Right atrium auricular region (tissue), 2 donors: ENCODE measurements around the gene PLCB4. TPM values are rescaled to one million over a fixed set of nuclear protein-coding genes. Genes with fewer than 3 reads are reported as not detected.

Source experiments
- DNase-seq: peaks from one replicate; pipeline ENCODE4 v3.0.0-alpha.2; 2019; ENCODE audit warnings: low spot score
- H3K27ac ChIP-seq, 2 donors: fragments of 200-600 bp; sonication (generic); 1 replicate in 1 of 2; 2 replicates in 1 of 2; pipeline ENCODE4 v1.5.1; 2016 to 2019
- H3K27me3 ChIP-seq, 2 donors: fragments of 200-600 bp; sonication (generic); one replicate each; pipeline versions ENCODE4 v1.5.1 to v1.6.0; 2017 to 2019
- H3K36me3 ChIP-seq: fragments of 200-600 bp; sonication (generic); one replicate; pipeline ENCODE4 v1.5.1; 2016
- H3K4me1 ChIP-seq, 2 donors: fragments of 200-600 bp; sonication (generic); one replicate each; pipeline versions ENCODE4 v1.5.1 to v1.6.0; 2017 to 2019
- H3K4me3 ChIP-seq, 2 donors: fragments of 200-600 bp; sonication (generic); 1 replicate in 1 of 2; 2 replicates in 1 of 2; pipeline ENCODE4 v1.5.1; 2017 to 2019; ENCODE audit warnings: mild to moderate bottlenecking in 1 of 2, moderate library complexity in 1 of 2
- H3K9me3 ChIP-seq, 2 donors: fragments of 200-600 bp; sonication (generic); one replicate each; pipeline ENCODE4 v1.5.1; 2019
- total RNA-seq, 2 donors: library from RNA; depleted of rRNA; stranded (reverse); fragments of >200 nt; gene quantifications; one replicate each; pipeline ENCODE4 v1.1.0, GENCODE V29; 2016
- TF ChIP-seq, protein P1 (sequence below), 2 donors: fragments of 200-600 bp; sonication (generic); IDR thresholded peaks; one replicate each; pipeline ENCODE4 v1.5.1; 2019; ENCODE audit warnings: antibody characterized with exemption in 2 of 2

The PLCB4 gene
- total RNA-seq, 2 donors from 2014 or later = 14.3 to 32.4 TPM

GRCh38 chr20:9388160-9388812, 319.4 kb downstream of the PLCB4 start:
- Histone ChIP-seq H3K27ac (no peak overlapping the region), H3K36me3 (peaks cover 29% of the 10 kb centered on the region), H3K9me3 (no peaks in the 10 kb centered on the region), H3K4me3 (no peak overlapping the region), H3K27me3 (no peaks in the 10 kb centered on the region), H3K4me1 (no peaks in the 10 kb centered on the region)
- DNase-seq = no peak
- TF ChIP-seq, protein P1, sequence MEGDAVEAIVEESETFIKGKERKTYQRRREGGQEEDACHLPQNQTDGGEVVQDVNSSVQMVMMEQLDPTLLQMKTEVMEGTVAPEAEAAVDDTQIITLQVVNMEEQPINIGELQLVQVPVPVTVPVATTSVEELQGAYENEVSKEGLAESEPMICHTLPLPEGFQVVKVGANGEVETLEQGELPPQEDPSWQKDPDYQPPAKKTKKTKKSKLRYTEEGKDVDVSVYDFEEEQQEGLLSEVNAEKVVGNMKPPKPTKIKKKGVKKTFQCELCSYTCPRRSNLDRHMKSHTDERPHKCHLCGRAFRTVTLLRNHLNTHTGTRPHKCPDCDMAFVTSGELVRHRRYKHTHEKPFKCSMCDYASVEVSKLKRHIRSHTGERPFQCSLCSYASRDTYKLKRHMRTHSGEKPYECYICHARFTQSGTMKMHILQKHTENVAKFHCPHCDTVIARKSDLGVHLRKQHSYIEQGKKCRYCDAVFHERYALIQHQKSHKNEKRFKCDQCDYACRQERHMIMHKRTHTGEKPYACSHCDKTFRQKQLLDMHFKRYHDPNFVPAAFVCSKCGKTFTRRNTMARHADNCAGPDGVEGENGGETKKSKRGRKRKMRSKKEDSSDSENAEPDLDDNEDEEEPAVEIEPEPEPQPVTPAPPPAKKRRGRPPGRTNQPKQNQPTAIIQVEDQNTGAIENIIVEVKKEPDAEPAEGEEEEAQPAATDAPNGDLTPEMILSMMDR (IDR thresholded peaks at IDR 0.05) = no peak

DNA sequence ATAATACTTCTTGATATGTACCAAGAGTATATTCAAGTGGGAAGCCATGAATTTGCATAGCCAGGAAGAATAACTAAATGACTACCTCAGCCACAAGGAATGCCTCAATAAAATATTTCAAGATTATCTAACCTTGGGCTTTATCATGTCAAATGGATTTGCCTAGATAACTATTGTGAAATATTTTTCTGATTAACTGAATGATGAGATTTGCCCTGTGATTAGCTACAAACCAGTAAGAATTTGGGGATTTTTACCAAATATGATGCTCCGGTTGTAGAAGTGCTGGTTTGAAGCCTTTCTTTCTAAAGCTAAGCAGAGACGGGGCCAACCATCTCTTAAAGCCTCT, 319.9 kb downstream of the PLCB4 start:
- TF ChIP-seq, protein P1 (IDR thresholded peaks at IDR 0.05) = no peak
- Histone ChIP-seq H3K36me3 (peaks cover 29% of the 10 kb centered on the region), H3K27ac (no peak overlapping the region), H3K4me1 (no peaks in the 10 kb centered on the region), H3K4me3 (no peak overlapping the region), H3K27me3 (no peaks in the 10 kb centered on the region), H3K9me3 (no peaks in the 10 kb centered on the region)
- DNase-seq = no peak

GRCh38 chr20:9389346-9389745, 320.5 kb downstream of the PLCB4 start:
- Histone ChIP-seq H3K9me3 (no peaks in the 10 kb centered on the region), H3K36me3 (peaks cover 23% of the 10 kb centered on the region), H3K27ac (no peak overlapping the region), H3K27me3 (no peaks in the 10 kb centered on the region), H3K4me3 (no peak overlapping the region), H3K4me1 (no peaks in the 10 kb centered on the region)
- DNase-seq = no peak
- TF ChIP-seq, protein P1 (IDR thresholded peaks at IDR 0.05) = no peak

- Histone ChIP-seq H3K27ac (no peak overlapping the region), H3K36me3 (peaks cover 12% of the 10 kb centered on the region), H3K4me3 (no peak overlapping the region), H3K9me3 (no peaks in the 10 kb centered on the region), H3K4me1 (no peaks in the 10 kb centered on the region), H3K27me3 (no peaks in the 10 kb centered on the region)
- TF ChIP-seq, protein P1 (IDR thresholded peaks at IDR 0.05) = no peak
- DNase-seq = no peak
These were observed 321.6 kb downstream of the PLCB4 start for GRCh38 chr20:9390441-9390840.

DNA sequence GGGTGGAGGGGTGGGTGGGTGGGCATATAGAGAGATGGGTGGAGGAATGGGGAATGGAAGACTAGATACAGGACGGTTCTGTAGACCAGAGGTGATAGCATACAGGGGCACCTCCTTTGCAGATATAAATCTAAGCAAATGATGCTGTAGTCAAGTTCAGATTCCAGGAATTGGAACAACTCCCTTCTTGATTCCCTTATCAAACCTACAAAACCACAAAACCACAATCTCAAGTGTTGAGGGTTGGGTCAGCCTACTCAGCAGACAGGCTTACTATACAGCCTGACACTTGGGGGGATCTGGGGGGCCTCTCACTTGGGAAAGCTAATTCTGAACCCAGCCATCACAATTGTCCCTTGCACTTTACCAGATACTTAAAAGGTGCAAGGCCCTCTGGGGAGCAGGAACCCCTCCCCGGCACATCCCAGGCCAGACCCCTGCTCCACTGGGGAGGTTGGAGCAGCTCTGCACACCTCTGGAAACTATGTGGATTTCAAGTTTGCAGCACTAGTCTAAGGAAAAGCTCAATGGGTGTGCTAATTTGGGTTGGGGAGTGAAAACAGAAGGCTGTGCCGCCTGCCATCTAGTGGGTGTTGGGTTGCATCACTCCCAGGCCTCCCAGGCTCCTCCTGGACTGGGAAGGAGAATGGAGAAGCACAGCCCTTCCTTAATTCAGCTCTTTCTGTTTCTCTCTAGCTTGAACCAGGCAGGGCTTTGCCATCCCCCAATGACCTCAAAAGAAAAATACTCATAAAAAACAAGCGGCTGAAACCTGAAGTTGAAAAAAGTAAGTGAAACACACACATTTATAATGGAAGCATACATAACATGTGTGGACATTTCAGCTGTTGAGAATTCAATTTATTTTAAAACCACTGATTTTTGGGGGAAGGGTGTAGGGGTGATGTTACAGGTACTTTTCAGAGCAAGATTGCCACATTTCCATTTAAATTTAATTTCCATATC, 324.3 kb downstream of the PLCB4 start:
- peaks cover 0 to 7% of the 10 kb centered on the region in 2 donors for H3K4me1 ChIP-seq
- no peaks in the 10 kb centered on the region for H3K27me3 ChIP-seq
- no peaks in the 10 kb centered on the region for H3K9me3 ChIP-seq
- peaks cover 12% of the 10 kb centered on the region for H3K36me3 ChIP-seq
- no peak overlapping the region for H3K27ac ChIP-seq
- TF ChIP-seq, protein P1 (IDR thresholded peaks at IDR 0.05) = peak; percentile 48 to 84
- DNase-seq = peak; percentile 71
- H3K4me3 ChIP-seq = no peak overlapping the region
